Transverse colon (tissue), 4 donors: ENCODE data around the gene METTL8.

Source experiments
- CTCF ChIP-seq, 5 experiments: fragments of 200-600 bp in 3 of 5; fragments of 450-650 bp in 2 of 5; sonication (generic) in 3 of 5; IDR thresholded peaks; 1 replicate in 2 of 5; 2 replicates in 3 of 5; pipeline ENCODE4 v1.5.1; 2016 to 2017; ENCODE audit warnings: antibody characterized with exemption in 5 of 5, inconsistent platforms in 3 of 5, mild to moderate bottlenecking in 2 of 5, moderate library complexity in 1 of 5
- POLR2A ChIP-seq: fragments of 450-650 bp; IDR thresholded peaks from one replicate; pipeline ENCODE4 v1.6.1; 2016; ENCODE audit warnings: antibody characterized with exemption, mild to moderate bottlenecking, moderate library complexity
- POLR2AphosphoS5 ChIP-seq, 3 donors: sonication (generic); formaldehyde crosslinking; IDR thresholded peaks; one replicate each; pipeline ENCODE4 v1.6.1; 2016; ENCODE audit warnings: antibody characterized with exemption in 3 of 3

GRCh38 chr2:171400395-171400794 is 33.4 kb downstream of the METTL8 start:
- TF ChIP-seq POLR2A (no peak), CTCF (IDR thresholded peaks at IDR 0.05) (no peak), POLR2AphosphoS5 (IDR thresholded peaks at IDR 0.05) (no peak)
